Suppressor macrophage (primary cell): ENCODE results near the gene TMEM109.
A peak's percentile ranks its signal among the peaks of the same experiment; 100 is the strongest.

Source experiments
- DNase-seq, 4 experiments: peaks; one replicate each; pipeline ENCODE4 v3.0.0-alpha.2; 2020 to 2022
- total RNA-seq, 17 experiments: gene quantifications; one replicate each; lab custom pipeline; 2026; ENCODE audit warnings: mixed read lengths in 6 of 17, inconsistent platforms in 3 of 17; lab: John Stamatoyannopoulos, UW

Gene TMEM109, protein sequence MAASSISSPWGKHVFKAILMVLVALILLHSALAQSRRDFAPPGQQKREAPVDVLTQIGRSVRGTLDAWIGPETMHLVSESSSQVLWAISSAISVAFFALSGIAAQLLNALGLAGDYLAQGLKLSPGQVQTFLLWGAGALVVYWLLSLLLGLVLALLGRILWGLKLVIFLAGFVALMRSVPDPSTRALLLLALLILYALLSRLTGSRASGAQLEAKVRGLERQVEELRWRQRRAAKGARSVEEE
- 29.3 to 95.7 (median 47.7) reads per million in 17 experiments for total RNA-seq

DNA sequence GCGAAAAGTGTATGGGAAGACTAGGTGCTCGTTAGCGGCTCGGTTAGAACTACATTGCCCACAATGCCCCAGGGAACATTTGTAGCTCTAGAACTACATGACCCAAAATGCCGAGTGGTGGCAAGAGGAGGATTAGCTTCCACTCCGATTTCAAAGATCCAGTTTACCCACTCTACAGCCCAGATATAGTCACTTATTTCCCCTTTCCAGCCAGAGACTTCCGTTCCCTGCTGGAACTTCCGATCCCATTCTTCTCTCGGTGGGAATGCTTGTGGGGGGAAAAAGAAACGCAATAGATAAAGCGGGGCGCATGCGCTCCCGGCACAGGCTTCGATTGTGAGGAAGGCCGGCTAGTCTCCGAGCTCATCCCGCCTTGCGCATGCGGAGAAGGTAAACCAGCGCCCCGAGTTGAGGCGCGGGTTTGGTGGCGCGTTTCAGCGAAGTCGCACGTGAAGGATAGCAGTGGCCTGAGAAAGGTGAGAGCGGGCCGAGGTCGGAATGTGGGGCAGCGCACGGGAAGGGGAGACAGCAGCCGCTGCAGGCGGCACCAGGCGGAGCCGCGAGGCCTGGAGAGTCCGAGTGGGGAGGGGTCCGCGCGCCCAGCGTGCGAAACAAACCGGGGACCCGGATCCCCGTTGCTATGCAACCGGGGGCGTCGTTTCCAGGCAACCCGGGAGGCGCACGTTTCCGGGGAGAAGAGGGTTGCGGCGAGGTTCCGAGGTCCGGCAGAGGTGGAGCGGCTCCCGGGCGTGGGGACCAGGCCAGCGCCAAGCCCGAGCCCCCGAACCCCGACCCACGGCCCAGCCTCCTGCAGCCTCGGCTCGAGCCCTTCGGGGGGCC lies at the start of gene TMEM109:
Gene TMEM109 (plus strand): TSS at position 366 of the 840 bp plus-strand sequence. CDS start 5,536 bp downstream, outside the sequence.
- peak; percentile 80 to 93 (median 90) for DNase-seq

DNA sequence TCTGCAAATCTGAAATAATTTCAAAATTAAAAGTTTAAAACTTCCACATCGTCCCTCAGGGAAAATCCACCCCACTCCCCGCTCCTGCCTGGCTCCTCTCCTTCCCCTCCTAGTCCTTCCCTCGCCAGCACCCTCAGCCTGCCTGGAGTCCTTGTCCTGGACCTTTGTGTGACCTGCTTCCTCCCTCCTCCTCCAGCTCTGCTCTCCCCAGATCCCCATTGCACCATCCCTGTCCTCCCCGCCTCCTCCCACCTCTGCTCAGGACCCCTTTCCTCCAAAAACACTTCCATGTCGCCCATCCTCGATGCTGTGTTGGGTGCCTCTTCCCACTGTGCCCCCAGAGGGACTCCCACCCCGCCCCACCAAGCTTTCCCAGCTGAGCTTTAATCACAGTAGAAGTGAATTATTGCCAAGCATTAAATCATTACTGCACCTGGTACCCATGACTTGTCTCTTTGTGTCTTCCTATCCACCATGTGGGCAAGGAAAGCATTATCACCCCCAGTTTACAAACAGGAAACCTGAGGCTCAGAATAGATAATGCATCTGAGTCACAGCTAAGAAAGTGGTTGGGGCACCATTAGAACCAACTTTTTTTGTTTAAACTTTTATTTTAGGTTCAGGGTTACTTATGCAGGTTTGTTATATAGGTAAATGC lies 49.0 kb upstream of the TMEM109 start:
- DNase-seq: no peak

DNA sequence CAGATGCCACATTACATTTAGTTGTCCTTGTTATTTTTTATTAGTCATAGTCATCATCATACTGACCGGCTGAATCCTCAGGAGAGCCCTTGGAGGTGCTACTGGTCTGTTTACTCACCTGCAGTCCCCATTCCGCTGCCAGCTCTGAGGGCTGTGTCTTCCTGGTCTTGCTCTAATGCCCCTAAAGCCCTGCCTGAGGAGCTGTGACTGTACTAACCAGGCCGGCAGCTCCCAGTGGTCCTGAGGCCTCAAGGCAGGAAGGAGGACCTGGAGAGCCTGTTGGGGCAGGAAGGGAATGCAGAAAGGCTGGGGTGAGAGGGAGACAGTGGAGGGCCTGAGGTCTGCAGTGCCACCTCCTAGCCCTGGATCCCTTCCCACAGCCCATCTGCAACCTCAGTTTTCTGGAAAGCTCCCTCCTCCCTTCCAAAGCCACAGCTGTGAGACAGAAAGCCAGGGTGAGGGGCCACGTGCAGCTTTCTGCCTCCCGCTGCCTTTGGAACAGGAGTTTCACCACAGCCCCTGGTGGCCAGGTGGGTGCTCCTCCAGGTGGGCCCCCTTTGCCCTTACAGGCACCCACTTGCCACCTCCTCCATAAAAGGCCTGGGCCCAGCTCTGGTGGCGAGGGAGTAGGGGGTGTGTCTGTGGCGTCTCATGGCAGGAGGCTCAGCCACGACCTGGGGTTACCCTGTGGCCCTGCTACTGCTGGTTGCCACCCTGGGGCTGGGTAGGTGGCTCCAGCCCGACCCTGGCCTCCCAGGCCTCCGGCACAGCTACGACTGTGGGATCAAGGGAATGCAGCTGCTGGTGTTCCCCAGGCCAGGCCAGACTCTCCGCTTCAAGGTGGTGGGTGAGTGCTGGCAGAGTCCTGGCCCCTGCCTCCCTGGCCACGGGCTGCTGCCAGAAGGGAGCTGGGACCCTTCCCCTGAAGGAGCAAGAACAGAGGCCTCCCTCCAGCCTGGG lies 46.8 kb upstream of the TMEM109 start, which contains the start of gene ZP1:
Gene ZP1 (plus strand): TSS at position 632 of the 960 bp plus-strand sequence. CDS start 20 bp downstream, at position 652.
- no peak for DNase-seq

DNA sequence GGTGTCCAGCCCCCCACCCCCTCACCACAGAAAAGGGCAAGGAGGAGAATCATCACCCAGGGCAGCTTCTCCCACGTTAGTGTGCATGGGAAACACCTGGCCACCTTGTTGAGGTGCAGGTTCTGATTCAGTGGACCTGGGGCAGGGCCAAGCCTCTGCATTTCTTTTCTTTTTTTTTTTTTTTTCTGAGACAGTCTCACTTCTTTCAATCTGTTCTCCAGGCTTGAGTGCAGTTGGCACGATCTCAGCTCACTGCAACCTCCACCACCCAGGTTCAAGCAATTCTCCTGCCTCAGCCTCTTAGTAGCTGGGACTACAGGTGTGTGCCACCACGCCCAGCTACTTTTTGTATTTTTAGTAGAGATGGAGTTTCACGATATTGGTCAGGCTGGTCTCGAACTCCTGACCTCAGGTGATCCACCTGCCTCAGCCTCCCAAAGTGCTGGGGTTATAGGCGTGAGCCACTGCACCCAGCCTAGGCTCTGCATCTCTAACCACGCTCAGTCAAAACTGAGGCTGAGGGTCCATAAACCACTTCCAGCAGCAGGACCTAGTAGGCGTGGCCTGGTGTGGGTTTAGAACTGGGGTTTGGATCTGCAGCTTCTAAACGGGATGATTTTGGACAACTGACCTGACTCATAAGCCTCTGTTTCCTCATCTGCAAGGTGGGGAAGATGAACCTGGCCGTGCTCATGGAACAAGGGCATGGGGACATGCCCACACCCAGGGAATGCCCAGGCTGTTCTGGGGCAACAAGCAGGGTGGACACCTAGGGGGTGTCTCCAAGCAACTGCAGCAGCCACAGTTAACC lies 45.9 kb upstream of the TMEM109 start:
- DNase-seq: no peak

DNA sequence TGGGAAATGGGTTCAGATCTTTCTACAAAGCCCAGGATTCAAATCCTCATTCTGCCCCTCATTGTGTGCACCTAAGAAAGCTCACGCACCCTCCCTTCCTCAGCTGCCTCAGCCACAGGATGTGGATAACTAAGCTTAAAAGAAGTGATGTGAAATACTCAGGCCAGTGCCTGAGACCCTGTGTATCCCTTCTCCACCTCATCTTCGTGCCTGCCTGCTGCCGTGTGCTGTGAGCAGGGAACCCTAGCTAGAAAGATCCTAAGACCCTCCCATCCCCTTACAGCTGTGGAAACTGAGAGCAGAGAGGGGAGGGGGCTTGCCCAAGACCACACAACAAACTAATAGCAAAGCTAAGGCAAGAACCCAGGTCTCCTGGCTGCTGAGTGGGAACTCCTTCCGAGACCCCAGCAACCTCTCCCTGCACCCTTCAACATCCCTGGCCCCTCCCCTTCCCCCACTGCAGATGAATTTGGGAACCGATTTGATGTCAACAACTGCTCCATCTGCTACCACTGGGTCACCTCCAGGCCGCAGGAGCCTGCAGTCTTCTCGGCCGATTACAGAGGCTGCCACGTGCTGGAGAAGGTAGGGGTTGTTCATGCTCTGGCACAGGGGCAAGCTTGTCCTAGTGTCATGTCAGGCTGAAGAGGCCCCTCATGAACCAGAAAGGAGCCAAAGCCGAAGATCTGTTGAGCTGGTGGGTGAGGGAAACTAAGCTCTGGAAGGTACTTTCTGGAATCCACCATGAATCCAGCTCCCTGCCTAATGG lies 45.1 kb upstream of the TMEM109 start:
- no peak for DNase-seq

DNA sequence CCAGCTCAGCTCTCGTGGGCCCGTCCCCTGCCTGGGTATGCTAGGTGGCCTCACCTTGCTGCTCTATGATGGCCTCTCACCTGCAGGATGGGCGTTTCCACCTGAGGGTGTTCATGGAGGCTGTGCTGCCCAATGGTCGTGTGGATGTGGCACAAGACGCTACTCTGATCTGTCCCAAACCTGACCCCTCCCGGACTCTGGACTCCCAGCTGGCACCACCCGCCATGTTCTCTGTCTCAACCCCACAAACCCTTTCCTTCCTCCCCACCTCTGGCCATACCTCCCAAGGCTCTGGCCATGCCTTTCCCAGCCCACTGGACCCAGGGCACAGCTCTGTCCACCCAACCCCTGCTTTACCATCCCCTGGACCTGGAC lies 44.5 kb upstream of the TMEM109 start:
- DNase-seq: no peak

DNA sequence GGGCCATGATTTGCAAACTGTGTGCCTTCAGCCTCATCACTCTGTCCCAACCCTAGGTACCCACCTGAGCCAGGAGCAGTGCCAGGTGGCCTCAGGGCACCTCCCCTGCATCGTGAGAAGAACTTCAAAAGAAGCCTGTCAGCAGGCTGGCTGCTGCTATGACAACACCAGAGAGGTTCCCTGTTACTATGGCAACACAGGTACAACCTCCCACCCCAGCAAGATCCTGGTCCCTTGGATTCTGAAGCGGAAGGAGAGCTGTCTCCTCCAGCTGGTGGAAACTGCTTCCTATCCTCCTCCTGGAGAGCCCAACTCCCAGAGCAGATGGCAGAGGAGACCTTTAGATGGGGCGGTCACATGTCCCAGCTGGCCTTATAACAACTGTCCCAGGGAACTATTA lies 43.7 kb upstream of the TMEM109 start:
- no peak for DNase-seq

DNA sequence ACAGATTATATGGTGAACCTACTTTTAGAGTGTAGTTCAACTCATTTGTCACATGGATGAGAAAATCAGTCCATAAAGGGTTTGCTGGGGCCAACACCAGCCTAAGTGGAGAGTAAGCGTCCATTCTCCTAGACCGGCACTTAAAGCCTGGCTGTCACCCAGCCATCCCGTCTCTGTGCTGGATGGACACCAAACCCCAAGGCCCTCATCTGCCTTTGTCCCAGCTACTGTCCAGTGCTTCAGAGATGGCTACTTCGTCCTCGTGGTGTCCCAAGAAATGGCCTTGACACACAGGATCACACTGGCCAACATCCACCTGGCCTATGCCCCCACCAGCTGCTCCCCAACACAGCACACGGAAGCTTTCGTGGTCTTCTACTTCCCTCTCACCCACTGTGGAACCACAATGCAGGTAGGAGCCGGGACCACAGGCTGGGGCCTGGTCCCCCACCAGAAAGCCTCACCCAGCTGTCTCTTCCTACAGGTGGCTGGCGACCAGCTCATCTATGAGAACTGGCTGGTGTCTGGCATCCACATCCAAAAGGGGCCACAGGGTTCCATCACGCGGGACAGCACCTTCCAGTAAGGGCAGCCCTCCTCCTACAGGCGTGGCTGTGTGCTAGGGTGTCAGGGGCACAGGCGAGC lies 43.1 kb upstream of the TMEM109 start:
- DNase-seq: no peak

DNA sequence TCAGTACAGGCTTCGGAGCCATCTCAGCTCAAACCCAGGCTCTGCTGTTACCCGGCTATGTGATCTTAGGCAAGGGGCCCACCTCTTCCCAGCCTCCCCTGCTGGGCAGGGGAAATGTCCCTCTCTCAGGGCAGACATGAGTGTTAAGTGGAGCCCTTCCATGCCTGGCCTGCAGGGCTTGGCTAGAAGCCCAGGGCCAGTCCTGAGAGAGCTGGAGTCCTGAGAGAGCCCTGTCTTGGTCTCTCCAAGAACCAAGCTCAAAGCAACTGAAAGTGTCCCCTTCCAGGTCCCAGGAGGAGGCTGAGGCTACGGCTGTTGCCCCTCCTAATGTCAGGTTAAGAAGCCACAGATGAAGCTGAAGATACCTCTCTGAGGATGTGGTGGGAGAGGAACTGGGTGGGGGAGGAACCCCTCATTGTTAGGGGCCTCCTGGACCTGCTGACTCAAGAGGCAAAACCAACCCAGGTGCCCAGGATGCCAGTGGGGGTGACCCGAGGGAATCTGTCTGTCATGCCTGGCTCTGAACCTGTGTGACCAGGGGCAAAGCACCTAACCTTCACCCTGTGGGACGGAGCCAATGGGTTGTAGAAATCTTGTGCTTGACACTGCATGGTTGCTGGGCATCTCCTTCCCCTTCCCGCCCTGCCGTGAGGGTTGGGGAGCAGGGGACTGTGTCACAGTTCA lies 42.4 kb upstream of the TMEM109 start:
- DNase-seq: no peak

DNA sequence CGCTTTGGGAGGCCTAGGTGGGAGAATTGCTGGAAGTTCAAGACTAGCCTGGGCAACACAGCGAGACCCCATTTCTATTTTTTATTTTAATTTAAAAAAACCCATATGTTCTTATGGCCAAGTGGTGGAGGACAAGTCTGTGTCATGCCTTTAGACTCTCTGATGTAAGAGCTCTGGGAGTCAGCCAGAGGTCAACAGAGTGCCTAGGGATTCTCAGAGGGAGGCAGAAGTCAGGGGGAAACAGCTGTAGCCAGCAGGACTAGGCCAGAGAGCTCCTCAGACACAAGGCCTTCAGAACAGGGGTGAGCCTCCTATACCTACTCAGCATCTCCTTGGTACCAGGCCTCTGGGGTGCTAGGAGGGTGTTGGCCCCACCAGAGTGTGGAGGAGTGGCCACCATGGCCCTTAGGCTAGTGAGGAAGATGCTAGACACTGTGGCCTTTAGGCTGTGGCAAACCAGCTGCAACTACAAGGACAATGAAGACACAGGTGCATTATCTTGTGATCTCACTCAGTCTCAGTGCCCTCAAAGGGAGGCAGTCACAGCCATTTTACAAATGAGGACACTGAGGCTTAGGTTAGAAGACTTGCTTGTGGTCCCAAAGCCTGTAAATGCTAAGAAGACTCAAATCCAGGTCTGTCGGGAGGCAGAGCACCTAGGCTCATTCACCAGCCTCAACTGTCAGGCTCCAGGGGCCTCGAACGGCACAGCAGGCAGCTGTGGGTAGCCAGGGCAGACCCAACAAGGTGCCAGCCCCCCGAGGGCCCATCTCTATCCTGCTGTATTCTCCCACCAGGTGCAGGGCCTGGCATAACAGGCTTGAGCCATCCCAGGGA lies 41.6 kb upstream of the TMEM109 start:
- DNase-seq: peak; percentile 25 to 55 (median 44)

DNA sequence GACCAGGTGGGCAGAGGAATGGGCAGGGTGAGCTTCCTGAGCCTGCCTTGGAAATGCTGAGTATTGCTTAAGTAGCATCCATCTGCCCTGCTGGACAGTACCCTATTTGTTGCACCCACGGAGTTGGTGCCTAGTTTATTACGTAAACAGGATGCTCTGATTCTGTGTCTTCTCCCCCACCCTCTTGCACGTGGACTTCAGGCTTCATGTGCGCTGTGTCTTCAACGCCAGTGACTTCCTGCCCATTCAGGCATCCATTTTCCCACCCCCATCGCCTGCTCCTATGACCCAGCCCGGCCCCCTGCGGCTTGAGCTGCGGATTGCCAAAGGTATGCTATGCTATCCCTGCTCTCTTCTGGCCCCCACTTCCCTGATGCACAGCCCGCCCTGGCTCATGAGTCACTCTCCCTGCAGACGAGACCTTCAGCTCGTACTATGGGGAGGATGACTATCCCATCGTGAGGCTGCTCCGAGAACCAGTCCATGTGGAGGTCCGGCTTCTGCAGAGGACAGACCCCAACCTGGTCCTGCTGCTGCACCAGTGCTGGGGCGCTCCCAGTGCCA lies 40.9 kb upstream of the TMEM109 start:
- peak; percentile 23 to 62 (median 52) for DNase-seq

DNA sequence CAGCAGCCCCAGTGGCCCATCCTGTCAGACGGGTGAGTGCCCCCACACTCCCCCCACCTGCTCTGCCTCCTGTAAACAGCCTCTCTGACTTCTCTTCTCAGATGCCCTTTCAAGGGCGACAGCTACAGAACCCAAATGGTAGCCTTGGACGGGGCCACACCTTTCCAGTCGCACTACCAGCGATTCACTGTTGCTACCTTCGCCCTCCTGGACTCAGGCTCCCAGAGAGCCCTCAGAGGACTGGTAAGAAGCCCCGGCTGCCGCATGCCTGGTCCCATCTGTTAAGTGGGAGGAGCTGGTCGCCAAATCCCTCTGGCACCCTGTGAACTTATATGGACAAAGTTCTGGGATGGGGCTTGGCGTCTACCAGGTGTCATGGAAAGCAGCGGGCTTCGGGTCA lies 40.4 kb upstream of the TMEM109 start:
- DNase-seq: no peak

DNA sequence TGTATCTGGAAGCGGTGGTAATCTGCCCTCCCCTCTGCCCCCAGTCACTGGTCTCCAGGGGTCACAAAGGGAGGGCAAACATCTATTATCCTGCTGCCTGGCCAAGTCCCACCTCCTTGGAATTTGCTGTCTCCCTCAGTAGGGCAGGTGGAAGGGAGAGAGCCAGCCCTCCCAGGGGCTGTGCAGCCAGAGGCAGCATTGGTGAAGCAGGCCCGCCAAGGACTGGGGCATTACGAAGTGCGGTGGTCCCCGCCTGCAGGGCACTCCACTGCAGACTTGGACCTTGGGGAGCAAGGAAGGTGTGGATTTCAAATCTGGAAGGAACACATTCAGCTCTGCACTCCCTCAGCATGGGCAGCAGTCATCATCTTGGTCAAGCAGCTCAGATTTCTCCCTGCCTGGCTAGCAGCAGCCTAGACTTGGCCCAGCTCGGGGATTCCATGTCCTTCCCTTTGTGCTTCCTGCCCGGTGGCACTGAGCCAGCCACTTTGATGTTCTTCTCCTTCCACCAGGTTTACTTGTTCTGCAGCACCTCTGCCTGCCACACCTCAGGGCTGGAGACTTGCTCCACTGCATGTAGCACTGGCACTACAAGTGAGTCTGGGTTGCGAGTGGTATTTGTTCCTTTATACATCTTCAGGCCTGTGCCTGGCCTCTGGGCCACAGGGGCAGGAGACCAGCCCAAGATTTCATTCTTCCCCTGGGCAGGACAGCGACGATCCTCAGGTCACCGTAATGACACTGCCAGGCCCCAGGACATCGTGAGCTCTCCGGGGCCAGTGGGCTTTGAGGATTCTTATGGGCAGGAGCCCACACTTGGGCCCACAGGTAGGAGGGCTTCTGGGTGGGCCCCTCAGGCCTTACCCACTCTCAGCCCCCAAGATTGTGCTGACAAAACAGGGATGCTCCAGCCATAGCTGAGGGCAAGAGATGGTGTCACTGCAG lies 39.3 kb upstream of the TMEM109 start:
- no peak for DNase-seq

DNA sequence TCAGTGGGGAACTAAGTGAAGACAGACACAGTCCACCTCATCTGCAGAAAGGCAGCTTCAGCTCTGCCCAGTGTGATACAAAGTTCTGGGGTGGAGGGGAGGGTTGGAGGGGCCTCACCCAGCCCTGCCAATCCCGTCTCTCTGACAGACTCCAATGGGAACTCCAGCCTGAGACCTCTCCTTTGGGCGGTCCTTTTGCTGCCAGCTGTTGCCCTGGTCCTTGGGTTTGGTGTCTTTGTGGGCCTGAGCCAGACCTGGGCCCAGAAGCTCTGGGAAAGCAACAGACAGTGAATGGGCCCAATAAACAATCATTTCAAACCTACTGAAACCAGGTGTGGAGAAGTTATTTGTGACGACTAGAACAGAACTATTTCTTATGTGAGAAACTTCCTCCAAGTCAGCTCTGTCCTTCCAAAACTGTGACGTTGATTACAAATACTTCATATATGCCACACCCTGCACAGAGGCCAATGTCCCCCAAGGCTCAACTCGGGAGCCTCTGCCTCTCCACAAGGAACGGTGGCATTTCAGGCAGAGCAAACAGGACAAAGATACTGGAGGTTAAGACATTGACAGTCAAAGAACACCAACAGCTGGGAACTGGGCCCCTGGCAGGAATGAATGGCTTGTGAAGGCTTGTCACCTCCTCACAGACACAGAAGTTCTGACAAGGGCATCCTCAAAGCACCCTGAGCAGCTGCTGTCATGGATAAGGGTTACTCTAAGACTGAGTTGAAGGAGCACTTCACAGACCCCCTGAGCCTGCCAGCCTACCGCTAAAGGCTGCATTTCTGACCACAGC lies 38.4 kb upstream of the TMEM109 start:
- DNase-seq: no peak

DNA sequence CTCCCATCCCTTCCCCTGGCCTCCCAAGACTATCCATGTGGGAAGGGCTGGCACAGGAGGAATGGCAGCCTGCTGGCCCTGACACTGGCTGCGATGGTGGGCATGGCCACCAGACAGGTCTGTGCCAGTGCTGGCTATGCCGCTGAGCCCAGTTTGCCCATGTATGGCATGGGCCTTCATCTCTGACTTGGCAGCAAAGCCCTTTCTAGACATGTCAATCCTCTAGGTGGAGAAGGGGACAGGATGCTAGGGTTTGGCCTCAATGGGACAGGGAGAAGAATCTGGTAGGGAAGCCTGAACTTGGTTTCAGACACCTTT lies 37.8 kb upstream of the TMEM109 start:
- no peak for DNase-seq
